ENCODE results near the gene CASP4. TPM values are rescaled to one million over a fixed set of nuclear protein-coding genes. Genes with fewer than 3 reads are reported as not detected.

Gene CASP4
- total RNA-seq, 6 experiments from 2014 or later, result 16.2 to 126 (median 74.8) TPM

- Histone ChIP-seq H3K36me3 (no peaks in the 10 kb centered on the region), H3K4me3 (no peak overlapping the region), H3K4me1 (no peaks in the 10 kb centered on the region), H3K27me3 (no peaks in the 10 kb centered on the region), H3K9me3 (no peaks in the 10 kb centered on the region), H3K27ac (no peak overlapping the region)
- intact Hi-C loops (cut with DNase I), result no loop called here
- TF ChIP-seq POLR2A (IDR thresholded peaks at IDR 0.05), result no peak
- no peak for TF ChIP-seq CTCF (IDR thresholded peaks at IDR 0.05)
- WGBS (ENCODE audit: insufficient coverage, low coverage, low lambda C conversion rate, missing lambda C conversion rate), result 15% methylated on average over 2 of the region's 2 CpGs
- no peak for DNase-seq
- ATAC-seq, result no peak
Measured at GRCh38 chr11:104995001-104995408, 26.6 kb upstream of the CASP4 start.

GRCh38 chr11:104992781-104993180 lies 24.4 kb upstream of the CASP4 start:
- 21% methylated on average over 1 of the region's 1 CpG for WGBS (ENCODE audit: insufficient coverage, low coverage, low lambda C conversion rate, missing lambda C conversion rate)
- no peak for DNase-seq
- intact Hi-C loops (cut with DNase I), result no loop called here
- Histone ChIP-seq H3K27me3 (no peaks in the 10 kb centered on the region), H3K4me3 (no peak overlapping the region), H3K9me3 (no peaks in the 10 kb centered on the region), H3K4me1 (no peaks in the 10 kb centered on the region), H3K36me3 (no peaks in the 10 kb centered on the region), H3K27ac (no peak overlapping the region)
- no peak for ATAC-seq
- TF ChIP-seq POLR2A (IDR thresholded peaks at IDR 0.05) (no peak), CTCF (IDR thresholded peaks at IDR 0.05) (no peak)

GRCh38 chr11:104991994-104992393 lies 23.6 kb upstream of the CASP4 start:
- ATAC-seq, result no peak
- no peak overlapping the region for H3K4me3 ChIP-seq
- no peaks in the 10 kb centered on the region for H3K9me3 ChIP-seq
- 56% methylated on average over 4 of the region's 4 CpGs for whole genome bisulfite sequencing (ENCODE audit: insufficient coverage, low coverage, low lambda C conversion rate, missing lambda C conversion rate)
- TF ChIP-seq CTCF (IDR thresholded peaks at IDR 0.05) (no peak), POLR2A (IDR thresholded peaks at IDR 0.05) (no peak)
- H3K4me1 ChIP-seq, result no peaks in the 10 kb centered on the region
- H3K36me3 ChIP-seq, result no peaks in the 10 kb centered on the region
- no peaks in the 10 kb centered on the region for H3K27me3 ChIP-seq
- intact Hi-C loops (cut with DNase I), result no loop called here
- H3K27ac ChIP-seq, result no peak overlapping the region
- no peak for DNase-seq

- WGBS (ENCODE audit: insufficient coverage, low coverage, low lambda C conversion rate, missing lambda C conversion rate), result 27% methylated on average over 3 of the region's 3 CpGs
- H3K27me3 ChIP-seq, result no peaks in the 10 kb centered on the region
- no peaks in the 10 kb centered on the region for H3K36me3 ChIP-seq
- H3K9me3 ChIP-seq, result no peaks in the 10 kb centered on the region
- no peak for DNase-seq
- H3K4me3 ChIP-seq, result no peak overlapping the region
- H3K4me1 ChIP-seq, result no peaks in the 10 kb centered on the region
- no peak overlapping the region for H3K27ac ChIP-seq
- peak in 2 of 4 donors; percentile 47 to 77 for ATAC-seq
- TF ChIP-seq POLR2A (IDR thresholded peaks at IDR 0.05) (no peak), CTCF (IDR thresholded peaks at IDR 0.05) (no peak)
- intact Hi-C loops (cut with DNase I), result no loop called here
Measured at GRCh38 chr11:104984808-104985207, 16.4 kb upstream of the CASP4 start.

GRCh38 chr11:104979839-104980238 lies 11.5 kb upstream of the CASP4 start:
- ATAC-seq, result no peak
- H3K27ac ChIP-seq, result no peak overlapping the region
- H3K4me1 ChIP-seq, result no peaks in the 10 kb centered on the region
- H3K9me3 ChIP-seq, result peaks cover 0 to 5% (median 0%) of the 10 kb centered on the region in 4 donors
- no peak overlapping the region for H3K4me3 ChIP-seq
- no peak for DNase-seq
- intact Hi-C loops (cut with DNase I), result no loop called here
- H3K27me3 ChIP-seq, result no peaks in the 10 kb centered on the region
- H3K36me3 ChIP-seq, result no peaks in the 10 kb centered on the region
- 88% methylated on average over 1 of the region's 1 CpG for WGBS (ENCODE audit: insufficient coverage, low coverage, low lambda C conversion rate, missing lambda C conversion rate)
- no peak for TF ChIP-seq POLR2A (IDR thresholded peaks at IDR 0.05)
- no peak for TF ChIP-seq CTCF (IDR thresholded peaks at IDR 0.05)
